K562 (cell line): ENCODE measurements around the gene QRFPR. TPM values are rescaled to one million over a fixed set of nuclear protein-coding genes. Genes with fewer than 3 reads are reported as not detected.

Experiments used
- ATAC-seq: fragments of 200-7000 bp; cut with Tn5 transposase; 3 replicates; pipeline ENCODE4 v1.9.1; 2020; ENCODE audit warnings: moderate library complexity
- BruUV-seq: library from RNA; stranded (reverse); fragments of 400-500 nt; replicated peaks from 2 replicates; lab custom pipeline; 2021; lab: Mats Ljungman, UMichigan
- CTCF ChIA-PET: fragments of 300-600 bp; formaldehyde crosslinking; extraction: SDS; loops from one replicate; lab custom pipeline; 2021; ENCODE audit warnings: low intra/inter-chr PET ratio; lab: Yijun Ruan, JAX
- POLR2A ChIA-PET: fragments of 300-600, 350-650 bp; sonication (Branson Sonifier 250); formaldehyde crosslinking; extraction: SDS; loops from one replicate; lab custom pipeline; 2021; ENCODE audit warnings: antibody characterized with exemption, inconsistent platforms; lab: Yijun Ruan, JAX
- DNase-seq, 4 experiments: peaks; one replicate each; pipeline versions ENCODE4 v3.0.0 to v3.0.0-alpha.2; 2011 to 2018; ENCODE audit warnings: low spot score in 3 of 4, mixed read lengths in 3 of 4; ENCODE audit errors: extremely low read depth in 1 of 4
- FAIRE-seq: peaks from 2 replicates; lab custom pipeline; 2011; peaks lifted over from hg19 to GRCh38; lab: Jason Lieb, UNC
- H2AFZ ChIP-seq: 2 replicates; pipeline ENCODE4 v1.6.0; 2011; ENCODE audit warnings: low read depth, low read length, control low read depth, inconsistent platforms
- H3K27ac ChIP-seq: fragments of 200-600 bp; 3 replicates; pipeline ENCODE4 v1.8.0; 2011; ENCODE audit warnings: low read depth, mild to moderate bottlenecking, control low read depth, inconsistent platforms, low read length, moderate library complexity, mixed read lengths; ENCODE audit errors: extremely low read depth
- H3K27me3 ChIP-seq, 2 experiments: fragments of 300-600 bp in 1 of 2; 2 replicates in 1 of 2; 3 replicates in 1 of 2; pipeline versions ENCODE4 v1.6.0 to v1.8.0; 2011; ENCODE audit warnings: inconsistent platforms in 2 of 2, low read length in 2 of 2, mild to moderate bottlenecking in 1 of 2, mixed read lengths in 1 of 2, moderate library complexity in 1 of 2; ENCODE audit not compliant: control insufficient read depth in 2 of 2, insufficient read depth in 2 of 2
- H3K36me3 ChIP-seq: fragments of 300-600 bp; 3 replicates; pipeline ENCODE4 v1.8.0; 2011; ENCODE audit warnings: mild to moderate bottlenecking, low read length, inconsistent platforms; ENCODE audit not compliant: control insufficient read depth, insufficient read depth
- H3K4me1 ChIP-seq, 2 experiments: fragments of 200-600 bp in 1 of 2; replicated peaks in 1 of 2; 2 replicates in 1 of 2; 3 replicates in 1 of 2; pipeline versions ENCODE4 v1.5.1 to v1.8.0; 2011; ENCODE audit warnings: inconsistent platforms in 2 of 2, low read length in 2 of 2, mild to moderate bottlenecking in 1 of 2, mixed read lengths in 1 of 2, moderate library complexity in 1 of 2; ENCODE audit not compliant: control insufficient read depth in 2 of 2, insufficient read depth in 2 of 2
- H3K4me2 ChIP-seq: 2 replicates; pipeline ENCODE4 v1.6.1; 2011; ENCODE audit warnings: low read length, control low read depth, inconsistent platforms, mixed read lengths; ENCODE audit not compliant: insufficient read depth
- H3K4me3 ChIP-seq: fragments of 200-600 bp; sonication (generic), shearing (Covaris generic); 2 replicates; pipeline ENCODE4 v1.5.1; 2016; ENCODE audit warnings: control low read depth, inconsistent platforms
- H3K79me2 ChIP-seq: fragments of 200-600 bp; 3 replicates; pipeline ENCODE4 v1.8.0; 2011; ENCODE audit warnings: low read length, inconsistent platforms; ENCODE audit not compliant: control insufficient read depth, insufficient read depth
- H3K9ac ChIP-seq, 2 experiments: 2 replicates each; pipeline versions ENCODE4 v1.6.0 to v1.6.1; 2011; ENCODE audit warnings: low read depth in 2 of 2, low read length in 2 of 2, control low read depth in 1 of 2, inconsistent platforms in 1 of 2, mild to moderate bottlenecking in 1 of 2, mixed read lengths in 1 of 2; ENCODE audit not compliant: insufficient read depth in 1 of 2
- H3K9me1 ChIP-seq: one replicate; pipeline ENCODE4 v1.6.0; 2011; ENCODE audit warnings: inconsistent platforms, mild to moderate bottlenecking, low read length, moderate library complexity; ENCODE audit not compliant: control insufficient read depth, insufficient read depth
- H3K9me3 ChIP-seq: replicated peaks from 2 replicates; pipeline ENCODE4 v1.5.1; 2011; ENCODE audit warnings: low read depth, low read length, inconsistent platforms; ENCODE audit not compliant: control insufficient read depth, insufficient read depth
- H4K20me1 ChIP-seq: replicated peaks from 2 replicates; pipeline ENCODE4 v1.6.1; 2011; ENCODE audit warnings: low read length, inconsistent platforms, mixed read lengths; ENCODE audit not compliant: control insufficient read depth, insufficient read depth
- C11orf30 ChIP-seq: fragments of 450-650 bp; IDR thresholded peaks from 2 replicates; pipeline ENCODE4 v1.6.1; 2016; ENCODE audit warnings: low read depth, mild to moderate bottlenecking
- CC2D1A ChIP-seq: fragments of 450-650 bp; IDR thresholded peaks from 2 replicates; pipeline ENCODE4 v1.6.1; 2017; ENCODE audit warnings: mild to moderate bottlenecking
- ESRRA ChIP-seq: fragments of 450-650 bp; IDR thresholded peaks from 2 replicates; pipeline ENCODE4 v1.6.1; 2014; ENCODE audit warnings: low read depth, mild to moderate bottlenecking, moderate library complexity, borderline replicate concordance
- KHSRP ChIP-seq: fragments of 450-650 bp; IDR thresholded peaks from 2 replicates; pipeline ENCODE4 v1.6.1; 2017
- NR3C1 ChIP-seq: sonication (generic); formaldehyde crosslinking; IDR thresholded peaks from 2 replicates; pipeline ENCODE4 v1.8.1; 2022; ENCODE audit warnings: missing genetic modification reagents
- RAD51 ChIP-seq: fragments of 450-650 bp; IDR thresholded peaks from 2 replicates; pipeline ENCODE4 v1.7.1; 2016; ENCODE audit warnings: low read depth, mild to moderate bottlenecking, borderline replicate concordance
- ZNF384 ChIP-seq: IDR thresholded peaks from 2 replicates; pipeline ENCODE4 v1.6.1; 2012; ENCODE audit warnings: low read depth, low read length, improper control_type of control experiment
- WGBS: fragments of 100-300 bp; shearing (Covaris generic); methylation state at CpG from one replicate; pipeline ENCODE4 v1.1.6; 2016; ENCODE audit warnings: low coverage, mixed read lengths; ENCODE audit not compliant: insufficient coverage; ENCODE audit errors: missing lambda C conversion rate; 5-methylcytosine and 5-hydroxymethylcytosine counted together
- in situ Hi-C: fragments of 300-500 bp; cut with MboI; formaldehyde crosslinking; loops from 4 replicates; pipeline ENCODE4 v1.15.0; 2018; ENCODE audit warnings: inconsistent platforms, mixed read lengths
- intact Hi-C: fragments of 100-400 bp; cut with micrococcal nuclease; formaldehyde crosslinking; loops from 2 replicates; pipeline ENCODE4 v1.14.2; 2022
- polyA plus RNA-seq, 8 experiments: library from polyadenylated mRNA; depleted of rRNA in 4 of 8; stranded (reverse) in 5 of 8; unstranded in 3 of 8; fragments of >200 nt; fragmentation: Nextera tagmentation in 2 of 8; fragmentation: Illumina TruSeq in 1 of 8; extraction: Ambion mirVana in 2 of 8; extraction: Trizol in 1 of 8; gene quantifications; 2 replicates each; pipeline versions ENCODE4 v1.2.1 to v1.2.3, GENCODE V29; 2011 to 2014; ENCODE audit warnings: inconsistent platforms in 1 of 8, missing spikeins in 1 of 8
- total RNA-seq, 7 experiments: library from RNA; depleted of rRNA in 6 of 7; stranded (reverse); fragments of >200 nt in 6 of 7; fragmentation: Illumina TruSeq in 2 of 7; extraction: Trizol in 2 of 7; gene quantifications; 2 replicates each; pipeline versions ENCODE4 v1.2.1 to v1.2.3, GENCODE V29; 2011 to 2021; ENCODE audit warnings: low replicate concordance in 1 of 7
- TF ChIP-seq, protein P1 (sequence below): IDR thresholded peaks from 3 replicates; pipeline ENCODE4 v1.6.1; 2011; ENCODE audit warnings: borderline replicate concordance, mild to moderate bottlenecking, moderate library complexity; ENCODE audit not compliant: insufficient read length; ENCODE audit errors: extremely low read depth
- TF ChIP-seq, protein P2 (sequence below): fragments of 450-650 bp; IDR thresholded peaks from 2 replicates; pipeline ENCODE4 v1.6.1; 2016

Gene QRFPR
- total and polyA plus RNA-seq, 9 of the 15 experiments (the other 6 are each of a cell fraction or from before 2014, with no cell fraction given), result not detected

DNA sequence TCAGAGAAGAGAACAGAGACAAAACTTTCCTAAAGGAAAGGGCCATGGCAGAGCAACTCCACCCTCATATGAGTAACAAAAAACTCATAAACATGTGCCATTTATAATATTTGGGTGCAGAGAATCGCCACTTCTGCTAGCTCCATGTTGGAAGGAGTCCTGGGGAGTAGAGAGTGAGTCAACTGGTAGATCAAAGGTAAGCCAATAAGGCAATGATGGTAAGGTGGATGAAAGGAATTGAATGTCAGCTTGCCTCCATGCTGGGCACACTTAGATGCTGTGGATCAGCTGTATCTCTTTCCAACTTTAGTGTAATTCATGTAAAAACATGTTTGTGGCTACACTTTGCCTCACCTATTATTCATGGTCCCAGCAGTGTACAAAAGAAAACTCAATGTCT is 4.7 kb downstream of the QRFPR start:
- no peaks in the 10 kb centered on the region for H3K9me1 ChIP-seq
- DNase-seq (no peak), ATAC-seq (no peak), FAIRE-seq (no peak)
- intact Hi-C loops, result no loop called here
- 0% methylated on average over 1 of the region's 1 CpG for WGBS
- H3K4me1 ChIP-seq, result peaks cover 0 to 9% of the 10 kb centered on the region in 2 experiments; a peak in 2 of 5 replicates
- no peak overlapping the region for H2AFZ ChIP-seq
- TF ChIP-seq CC2D1A (no peak), C11orf30 (no peak), NR3C1 (no peak), KHSRP (no peak), ESRRA (no peak), RAD51 (no peak), ZNF384 (no peak)
- TF ChIP-seq, protein P1, sequence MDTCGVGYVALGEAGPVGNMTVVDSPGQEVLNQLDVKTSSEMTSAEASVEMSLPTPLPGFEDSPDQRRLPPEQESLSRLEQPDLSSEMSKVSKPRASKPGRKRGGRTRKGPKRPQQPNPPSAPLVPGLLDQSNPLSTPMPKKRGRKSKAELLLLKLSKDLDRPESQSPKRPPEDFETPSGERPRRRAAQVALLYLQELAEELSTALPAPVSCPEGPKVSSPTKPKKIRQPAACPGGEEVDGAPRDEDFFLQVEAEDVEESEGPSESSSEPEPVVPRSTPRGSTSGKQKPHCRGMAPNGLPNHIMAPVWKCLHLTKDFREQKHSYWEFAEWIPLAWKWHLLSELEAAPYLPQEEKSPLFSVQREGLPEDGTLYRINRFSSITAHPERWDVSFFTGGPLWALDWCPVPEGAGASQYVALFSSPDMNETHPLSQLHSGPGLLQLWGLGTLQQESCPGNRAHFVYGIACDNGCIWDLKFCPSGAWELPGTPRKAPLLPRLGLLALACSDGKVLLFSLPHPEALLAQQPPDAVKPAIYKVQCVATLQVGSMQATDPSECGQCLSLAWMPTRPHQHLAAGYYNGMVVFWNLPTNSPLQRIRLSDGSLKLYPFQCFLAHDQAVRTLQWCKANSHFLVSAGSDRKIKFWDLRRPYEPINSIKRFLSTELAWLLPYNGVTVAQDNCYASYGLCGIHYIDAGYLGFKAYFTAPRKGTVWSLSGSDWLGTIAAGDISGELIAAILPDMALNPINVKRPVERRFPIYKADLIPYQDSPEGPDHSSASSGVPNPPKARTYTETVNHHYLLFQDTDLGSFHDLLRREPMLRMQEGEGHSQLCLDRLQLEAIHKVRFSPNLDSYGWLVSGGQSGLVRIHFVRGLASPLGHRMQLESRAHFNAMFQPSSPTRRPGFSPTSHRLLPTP, result no peak
- TF ChIP-seq, protein P2, sequence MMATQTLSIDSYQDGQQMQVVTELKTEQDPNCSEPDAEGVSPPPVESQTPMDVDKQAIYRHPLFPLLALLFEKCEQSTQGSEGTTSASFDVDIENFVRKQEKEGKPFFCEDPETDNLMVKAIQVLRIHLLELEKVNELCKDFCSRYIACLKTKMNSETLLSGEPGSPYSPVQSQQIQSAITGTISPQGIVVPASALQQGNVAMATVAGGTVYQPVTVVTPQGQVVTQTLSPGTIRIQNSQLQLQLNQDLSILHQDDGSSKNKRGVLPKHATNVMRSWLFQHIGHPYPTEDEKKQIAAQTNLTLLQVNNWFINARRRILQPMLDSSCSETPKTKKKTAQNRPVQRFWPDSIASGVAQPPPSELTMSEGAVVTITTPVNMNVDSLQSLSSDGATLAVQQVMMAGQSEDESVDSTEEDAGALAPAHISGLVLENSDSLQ, result no peak
- H3K36me3 ChIP-seq, result no peaks in the 10 kb centered on the region
- H4K20me1 ChIP-seq, result no peaks in the 10 kb centered on the region
- H3K27ac ChIP-seq, result no peak overlapping the region
- no peaks in the 10 kb centered on the region for H3K9me3 ChIP-seq
- H3K4me2 ChIP-seq, result no peak overlapping the region
- CTCF ChIA-PET, result no interaction called here
- in situ Hi-C loops, result no loop called here
- no peaks in the 10 kb centered on the region for H3K79me2 ChIP-seq
- H3K27me3 ChIP-seq, result peaks cover 3 to 12% of the 10 kb centered on the region in 2 experiments; a peak in 3 of 5 replicates
- POLR2A ChIA-PET, result no interaction called here
- no TSS peak for BruUV-seq
- H3K4me3 ChIP-seq, result no peak overlapping the region
- no peak overlapping the region for H3K9ac ChIP-seq
